ENCODE data around the gene PCYT2. TPM values are rescaled to one million over a fixed set of nuclear protein-coding genes. Genes with fewer than 3 reads are reported as not detected.

The PCYT2 gene
- total RNA-seq, 1 donor from 2014 or later = 6.8 TPM

DNA sequence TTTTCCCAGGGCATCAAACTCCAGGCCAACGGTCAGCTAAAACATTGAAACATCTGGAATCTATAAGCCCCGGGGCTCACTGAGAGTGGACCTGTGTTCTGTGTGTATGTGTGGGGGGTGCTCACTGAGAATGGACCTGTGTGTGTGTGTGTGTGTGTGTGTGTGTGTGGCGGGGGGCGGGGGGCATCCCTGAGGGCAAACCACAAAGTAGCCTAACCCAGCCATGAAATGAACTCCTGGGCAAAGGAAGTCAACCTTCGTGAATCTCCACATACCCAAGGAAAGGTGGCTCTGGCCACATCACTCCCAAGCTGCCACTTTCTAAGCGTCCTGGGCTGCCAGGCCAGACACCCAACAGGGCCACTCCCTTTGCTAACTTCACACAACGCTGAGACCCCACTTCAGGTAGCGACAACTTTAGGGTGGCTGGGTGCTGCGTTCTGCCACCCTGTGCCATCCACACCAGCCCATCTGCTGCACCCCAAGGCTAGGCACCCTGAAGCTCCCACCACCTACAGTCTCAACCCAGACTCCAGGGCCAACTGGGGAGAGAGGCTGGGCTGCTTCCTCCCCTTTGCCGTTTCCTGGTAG lies 14.8 kb upstream of the PCYT2 start:
- H4K20me1 ChIP-seq (ENCODE audit: low read depth) = peaks cover 59% of the 10 kb centered on the region
- TF ChIP-seq EZH2phosphoT487 (IDR thresholded peaks at IDR 0.05) (no peak), EZH2 (IDR thresholded peaks at IDR 0.05) (no peak)
- TF ChIP-seq, protein P1, sequence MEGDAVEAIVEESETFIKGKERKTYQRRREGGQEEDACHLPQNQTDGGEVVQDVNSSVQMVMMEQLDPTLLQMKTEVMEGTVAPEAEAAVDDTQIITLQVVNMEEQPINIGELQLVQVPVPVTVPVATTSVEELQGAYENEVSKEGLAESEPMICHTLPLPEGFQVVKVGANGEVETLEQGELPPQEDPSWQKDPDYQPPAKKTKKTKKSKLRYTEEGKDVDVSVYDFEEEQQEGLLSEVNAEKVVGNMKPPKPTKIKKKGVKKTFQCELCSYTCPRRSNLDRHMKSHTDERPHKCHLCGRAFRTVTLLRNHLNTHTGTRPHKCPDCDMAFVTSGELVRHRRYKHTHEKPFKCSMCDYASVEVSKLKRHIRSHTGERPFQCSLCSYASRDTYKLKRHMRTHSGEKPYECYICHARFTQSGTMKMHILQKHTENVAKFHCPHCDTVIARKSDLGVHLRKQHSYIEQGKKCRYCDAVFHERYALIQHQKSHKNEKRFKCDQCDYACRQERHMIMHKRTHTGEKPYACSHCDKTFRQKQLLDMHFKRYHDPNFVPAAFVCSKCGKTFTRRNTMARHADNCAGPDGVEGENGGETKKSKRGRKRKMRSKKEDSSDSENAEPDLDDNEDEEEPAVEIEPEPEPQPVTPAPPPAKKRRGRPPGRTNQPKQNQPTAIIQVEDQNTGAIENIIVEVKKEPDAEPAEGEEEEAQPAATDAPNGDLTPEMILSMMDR (IDR thresholded peaks at IDR 0.05) = no peak

GRCh38 chr17:81924557-81925532 lies 13.6 kb upstream of the PCYT2 start:
- Histone ChIP-seq H3F3A (ENCODE audit: low read depth) (peaks cover 39% of the 10 kb centered on the region), H3K79me2 (ENCODE audit: low read depth) (peaks cover 71% of the 10 kb centered on the region), H3K4me2 (peak overlapping the region; percentile 82), H3K27ac (no peak overlapping the region), H3K36me3 (no peaks in the 10 kb centered on the region), H3K4me3 (no peak overlapping the region), H3K27me3 (peaks cover 17% of the 10 kb centered on the region), H3K9ac (no peak overlapping the region), H3K9me3 (ENCODE audit: low read depth) (no peaks in the 10 kb centered on the region), H2AFZ (replicated peaks) (no peak overlapping the region), H3K4me1 (peaks cover 33% of the 10 kb centered on the region), H4K20me1 (ENCODE audit: low read depth) (peaks cover 55% of the 10 kb centered on the region)
- Mint-ChIP-seq H3K27ac (no peak overlapping the region), H3K9me3 (no peaks in the 10 kb centered on the region), H3K27me3 (ENCODE audit: insufficient read depth, low read depth) (no peaks in the 10 kb centered on the region), H3K36me3 (peaks cover 5% of the 10 kb centered on the region), H3K4me1 (peaks cover 21% of the 10 kb centered on the region), H3K4me3 (peak overlapping the region; percentile 90)
- peak; percentile 62 for DNase-seq (ENCODE audit: low spot score)
- TF ChIP-seq EZH2phosphoT487 (IDR thresholded peaks at IDR 0.05) (no peak), EZH2 (IDR thresholded peaks at IDR 0.05) (no peak)
- TF ChIP-seq, protein P1 (IDR thresholded peaks at IDR 0.05) = no peak

More for the DNA sequence above, 14.8 kb upstream of the PCYT2 start:
- Mint-ChIP-seq H3K4me3 (peak overlapping the region; percentile 90), H3K27ac (no peak overlapping the region), H3K27me3 (ENCODE audit: insufficient read depth, low read depth) (no peaks in the 10 kb centered on the region), H3K4me1 (peaks cover 21% of the 10 kb centered on the region), H3K36me3 (peaks cover 5% of the 10 kb centered on the region), H3K9me3 (no peaks in the 10 kb centered on the region)
- no peak for DNase-seq (ENCODE audit: low spot score)
- Histone ChIP-seq H3K4me3 (peak overlapping the region; percentile 87), H3K4me2 (peak overlapping the region; percentile 99), H3K27ac (no peak overlapping the region), H3F3A (ENCODE audit: low read depth) (peaks cover 39% of the 10 kb centered on the region), H3K9me3 (ENCODE audit: low read depth) (no peaks in the 10 kb centered on the region), H3K4me1 (peaks cover 33% of the 10 kb centered on the region), H3K79me2 (ENCODE audit: low read depth) (peaks cover 61% of the 10 kb centered on the region), H3K27me3 (peaks cover 17% of the 10 kb centered on the region), H3K36me3 (no peaks in the 10 kb centered on the region), H2AFZ (replicated peaks) (no peak overlapping the region), H3K9ac (no peak overlapping the region)

DNA sequence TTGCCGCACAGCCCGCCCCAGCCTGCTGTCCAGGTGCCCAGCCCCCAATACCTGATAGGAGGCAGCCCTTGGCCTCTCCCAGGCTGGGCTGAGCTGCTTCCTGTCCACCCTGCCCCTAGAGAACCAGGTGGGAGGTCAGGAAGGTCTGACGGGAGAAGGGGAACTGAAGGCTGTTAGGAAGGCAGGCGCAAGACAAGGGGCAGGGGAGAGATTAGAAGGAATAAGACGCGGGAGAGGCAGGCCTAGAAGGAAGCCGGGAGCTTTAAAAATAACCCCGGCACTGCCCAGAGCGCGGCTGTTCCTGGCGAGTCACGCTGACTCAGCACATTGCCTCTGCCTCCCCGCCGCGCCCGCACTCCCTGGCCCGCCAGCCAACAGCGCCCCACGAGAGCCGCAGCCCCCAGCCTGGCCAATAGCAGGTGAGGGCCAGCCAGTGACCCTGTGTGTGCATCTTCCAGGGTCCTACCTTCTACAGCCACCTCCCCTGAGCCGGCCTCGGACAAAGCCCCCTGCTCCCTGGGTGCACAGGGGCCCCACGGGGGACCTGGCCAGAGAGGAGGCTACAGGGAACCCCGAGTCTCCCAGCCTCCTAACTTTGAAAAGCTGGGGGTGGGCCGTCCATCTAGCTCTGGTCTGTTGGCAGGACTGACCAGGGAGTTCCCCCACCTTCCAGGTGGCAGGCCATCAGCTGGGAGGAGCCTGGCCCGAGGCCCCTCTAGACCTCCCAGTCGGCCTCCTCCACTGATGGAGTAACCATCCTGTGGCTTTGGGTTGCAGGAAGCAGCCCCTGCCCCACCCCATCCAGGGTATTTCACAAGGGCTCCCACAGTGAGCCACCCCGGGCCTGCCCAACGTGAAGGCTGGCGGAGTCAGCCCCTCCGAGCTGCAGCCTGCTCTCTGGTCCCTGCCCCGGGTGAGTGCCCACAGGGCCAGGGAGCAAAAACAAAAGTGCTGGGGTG lies 12.4 kb upstream of the PCYT2 start:
- H3K4me1 ChIP-seq = peaks cover 31% of the 10 kb centered on the region
- DNase-seq (ENCODE audit: low spot score) = peak; percentile 87
- no peak overlapping the region for H2AFZ ChIP-seq (replicated peaks)
- H4K20me1 ChIP-seq (ENCODE audit: low read depth) = peaks cover 46% of the 10 kb centered on the region
- no peaks in the 10 kb centered on the region for H3K9me3 Mint-ChIP-seq
- H3K4me3 Mint-ChIP-seq = peak overlapping the region; percentile 72
- no peak overlapping the region for H3K9ac ChIP-seq
- H3K9me3 ChIP-seq (ENCODE audit: low read depth) = no peaks in the 10 kb centered on the region
- H3K27ac Mint-ChIP-seq = peak overlapping the region; percentile 86
- H3K4me3 ChIP-seq = peak overlapping the region; percentile 41
- TF ChIP-seq EZH2 (IDR thresholded peaks at IDR 0.05) = no peak
- TF ChIP-seq, protein P1 (IDR thresholded peaks at IDR 0.05) = no peak
- TF ChIP-seq EZH2phosphoT487 (IDR thresholded peaks at IDR 0.05) = no peak
- H3K36me3 ChIP-seq = no peaks in the 10 kb centered on the region
- peak overlapping the region; percentile 73 for H3K27ac ChIP-seq
- H3K27me3 Mint-ChIP-seq (ENCODE audit: insufficient read depth, low read depth) = peaks cover 2% of the 10 kb centered on the region
- H3K36me3 Mint-ChIP-seq = peaks cover 5% of the 10 kb centered on the region
- H3K27me3 ChIP-seq = peaks cover 8% of the 10 kb centered on the region
- peak overlapping the region; percentile 82 for H3K4me2 ChIP-seq
- H3K4me1 Mint-ChIP-seq = peaks cover 28% of the 10 kb centered on the region
- peaks cover 71% of the 10 kb centered on the region for H3K79me2 ChIP-seq (ENCODE audit: low read depth)
- peaks cover 47% of the 10 kb centered on the region for H3F3A ChIP-seq (ENCODE audit: low read depth)

Measured in neural progenitor cell (in vitro differentiated cells).